Mucosa of rectum (tissue), 2 donors: ENCODE data around the gene SNX11.

Experiments used
- H3K27ac ChIP-seq, 2 donors: one replicate each; pipeline ENCODE4 v1.7.0; 2013; ENCODE audit warnings: inconsistent platforms in 2 of 2, low read depth in 2 of 2, low read length in 2 of 2
- H3K27me3 ChIP-seq, 2 donors: one replicate each; pipeline ENCODE4 v1.7.0; 2013; ENCODE audit warnings: low read length in 2 of 2; ENCODE audit not compliant: control insufficient read depth in 2 of 2, insufficient read depth in 2 of 2
- H3K36me3 ChIP-seq, 2 donors: one replicate each; pipeline ENCODE4 v1.7.0; 2013; ENCODE audit warnings: low read length in 2 of 2; ENCODE audit not compliant: control insufficient read depth in 2 of 2, insufficient read depth in 2 of 2
- H3K4me1 ChIP-seq, 2 donors: one replicate each; pipeline ENCODE4 v1.7.0; 2013; ENCODE audit warnings: low read length in 2 of 2, mild to moderate bottlenecking in 1 of 2; ENCODE audit not compliant: control insufficient read depth in 2 of 2, insufficient read depth in 2 of 2
- H3K4me3 ChIP-seq, 2 donors: one replicate each; pipeline ENCODE4 v1.7.0; 2013; ENCODE audit warnings: low read length in 2 of 2
- H3K9ac ChIP-seq, 2 donors: one replicate each; pipeline ENCODE4 v1.7.0; 2013; ENCODE audit warnings: low read length in 2 of 2, low read depth in 1 of 2, mild to moderate bottlenecking in 1 of 2
- H3K9me3 ChIP-seq, 2 donors: one replicate each; pipeline ENCODE4 v1.7.0; 2013; ENCODE audit warnings: low read length in 2 of 2; ENCODE audit not compliant: control insufficient read depth in 2 of 2
- donor health status: healthy.
- donor health status: Normal muscosa, but diverticular disease.

Gene SNX11

GRCh38 chr17:48128400-48128799 lies 20.8 kb downstream of the SNX11 start:
- no peaks in the 10 kb centered on the region for H3K9me3 ChIP-seq

GRCh38 chr17:48129981-48130380 lies 22.4 kb downstream of the SNX11 start:
- H3K9ac ChIP-seq: no peak overlapping the region
- no peaks in the 10 kb centered on the region for H3K9me3 ChIP-seq
- H3K27me3 ChIP-seq: no peaks in the 10 kb centered on the region
- H3K27ac ChIP-seq: no peak overlapping the region
- no peak overlapping the region for H3K4me3 ChIP-seq
- H3K4me1 ChIP-seq: no peaks in the 10 kb centered on the region
- peaks cover 0 to 6% of the 10 kb centered on the region in 2 donors for H3K36me3 ChIP-seq

More at GRCh38 chr17:48128400-48128799, 20.8 kb downstream of the SNX11 start:
- Histone ChIP-seq H3K27ac (no peak overlapping the region), H3K27me3 (no peaks in the 10 kb centered on the region), H3K4me3 (no peak overlapping the region), H3K4me1 (no peaks in the 10 kb centered on the region), H3K9ac (no peak overlapping the region), H3K36me3 (peaks cover 4 to 11% of the 10 kb centered on the region in 2 donors)

GRCh38 chr17:48131216-48131824 lies 23.8 kb downstream of the SNX11 start:
- no peak overlapping the region for H3K4me3 ChIP-seq
- no peaks in the 10 kb centered on the region for H3K9me3 ChIP-seq
- H3K36me3 ChIP-seq: peaks cover 0 to 5% of the 10 kb centered on the region in 2 donors
- no peaks in the 10 kb centered on the region for H3K27me3 ChIP-seq
- no peak overlapping the region for H3K27ac ChIP-seq
- no peak overlapping the region for H3K9ac ChIP-seq
- no peaks in the 10 kb centered on the region for H3K4me1 ChIP-seq

- no peaks in the 10 kb centered on the region for H3K4me1 ChIP-seq
- no peak overlapping the region for H3K4me3 ChIP-seq
- no peak overlapping the region for H3K9ac ChIP-seq
- no peak overlapping the region for H3K27ac ChIP-seq
- H3K36me3 ChIP-seq: no peaks in the 10 kb centered on the region
- no peaks in the 10 kb centered on the region for H3K9me3 ChIP-seq
- H3K27me3 ChIP-seq: no peaks in the 10 kb centered on the region
Measured at GRCh38 chr17:48132385-48132784, 24.8 kb downstream of the SNX11 start.

- Histone ChIP-seq H3K9ac (no peak overlapping the region), H3K27me3 (no peaks in the 10 kb centered on the region), H3K9me3 (no peaks in the 10 kb centered on the region), H3K36me3 (no peaks in the 10 kb centered on the region), H3K27ac (no peak overlapping the region), H3K4me1 (no peaks in the 10 kb centered on the region), H3K4me3 (no peak overlapping the region)
Measured at GRCh38 chr17:48134912-48135480, 27.4 kb downstream of the SNX11 start.

- no peak overlapping the region for H3K27ac ChIP-seq
- no peak overlapping the region for H3K9ac ChIP-seq
- H3K4me1 ChIP-seq: no peaks in the 10 kb centered on the region
- H3K36me3 ChIP-seq: no peaks in the 10 kb centered on the region
- no peaks in the 10 kb centered on the region for H3K27me3 ChIP-seq
- no peaks in the 10 kb centered on the region for H3K9me3 ChIP-seq
- no peak overlapping the region for H3K4me3 ChIP-seq
Measured at GRCh38 chr17:48137656-48138055, 30.1 kb downstream of the SNX11 start.

GRCh38 chr17:48139944-48140343 lies 32.4 kb downstream of the SNX11 start:
- Histone ChIP-seq H3K4me1 (no peaks in the 10 kb centered on the region), H3K27ac (no peak overlapping the region), H3K9me3 (no peaks in the 10 kb centered on the region), H3K4me3 (no peak overlapping the region), H3K27me3 (no peaks in the 10 kb centered on the region), H3K36me3 (no peaks in the 10 kb centered on the region), H3K9ac (no peak overlapping the region)

- no peak overlapping the region for H3K4me3 ChIP-seq
- no peaks in the 10 kb centered on the region for H3K36me3 ChIP-seq
- H3K9ac ChIP-seq: no peak overlapping the region
- no peaks in the 10 kb centered on the region for H3K27me3 ChIP-seq
- H3K27ac ChIP-seq: no peak overlapping the region
- H3K9me3 ChIP-seq: no peaks in the 10 kb centered on the region
- H3K4me1 ChIP-seq: peaks cover 0 to 2% of the 10 kb centered on the region in 2 donors
Measured at GRCh38 chr17:48143629-48144028, 36.1 kb downstream of the SNX11 start.

GRCh38 chr17:48144231-48144630 lies 36.7 kb downstream of the SNX11 start:
- H3K27ac ChIP-seq: no peak overlapping the region
- no peaks in the 10 kb centered on the region for H3K36me3 ChIP-seq
- no peaks in the 10 kb centered on the region for H3K27me3 ChIP-seq
- peaks cover 0 to 2% of the 10 kb centered on the region in 2 donors for H3K4me1 ChIP-seq
- H3K4me3 ChIP-seq: no peak overlapping the region
- H3K9me3 ChIP-seq: no peaks in the 10 kb centered on the region
- no peak overlapping the region for H3K9ac ChIP-seq

- H3K36me3 ChIP-seq: no peaks in the 10 kb centered on the region
- no peak overlapping the region for H3K4me3 ChIP-seq
- no peaks in the 10 kb centered on the region for H3K27me3 ChIP-seq
- H3K9me3 ChIP-seq: no peaks in the 10 kb centered on the region
- no peak overlapping the region for H3K27ac ChIP-seq
- H3K4me1 ChIP-seq: peaks cover 0 to 2% of the 10 kb centered on the region in 2 donors
- no peak overlapping the region for H3K9ac ChIP-seq
Measured at GRCh38 chr17:48144976-48145798, 37.6 kb downstream of the SNX11 start.
